ENCODE measurements around the gene VPS4A.
A peak's percentile ranks its signal among the peaks of the same experiment; 100 is the strongest.
"Not testable (repeated sequence)": the region's sequence is repeated elsewhere in the genome, so short reads cannot be mapped to it uniquely, and the experiment has no call there.

VPS4A gene

DNA sequence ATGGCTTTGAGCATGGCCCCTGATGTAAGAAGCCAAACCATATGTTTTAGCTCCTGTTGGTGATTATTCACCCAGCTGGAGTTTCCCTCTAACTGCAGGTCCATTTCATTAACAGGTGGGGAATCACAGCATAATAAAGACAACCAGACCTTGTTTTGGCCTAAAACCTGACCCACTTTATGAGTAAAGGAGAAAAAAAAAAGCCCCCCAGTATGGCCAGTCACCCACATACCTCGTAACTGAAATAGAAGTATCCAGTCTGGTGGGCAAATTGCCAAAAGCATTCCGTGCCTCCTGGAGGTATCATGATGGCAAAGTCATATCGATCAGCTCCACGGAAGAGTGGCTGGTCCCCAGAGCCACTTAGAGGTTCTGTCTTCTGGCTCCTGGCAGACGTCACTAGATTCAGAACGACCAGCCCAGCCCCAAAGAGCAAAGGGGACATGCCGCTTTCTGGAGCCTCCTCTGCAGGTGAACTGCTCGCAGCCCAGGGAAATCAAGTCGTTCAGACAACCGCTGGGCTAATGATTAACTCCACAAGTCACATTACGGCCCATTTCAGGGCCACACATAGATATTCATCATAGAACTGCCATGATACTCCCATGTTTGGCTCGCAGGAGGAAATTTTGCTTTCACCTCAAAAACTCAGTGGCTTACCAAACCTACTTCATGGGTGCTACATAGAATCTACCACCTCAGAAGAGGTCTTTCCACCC, 40.3 kb downstream of the VPS4A start, which contains the start of gene TMED6:
TSS of gene TMED6 (minus strand) at position 478 of the 719 bp plus-strand sequence. CDS start at position 445, 33 bp downstream.
- Mint-ChIP-seq H3K4me3 (no peak within 1 kb of the TSS), H3K27ac (no peak within 1 kb of the TSS), H3K27me3 (no peaks in the 10 kb centered on the region), H3K36me3 (ENCODE audit: low read depth) (peaks cover 33% of the 10 kb centered on the region), H3K4me1 (no peaks in the 10 kb centered on the region), H3K9me3 (no peaks in the 10 kb centered on the region)
- ATAC-seq, result no peak
- DNase-seq, result no peak

DNA sequence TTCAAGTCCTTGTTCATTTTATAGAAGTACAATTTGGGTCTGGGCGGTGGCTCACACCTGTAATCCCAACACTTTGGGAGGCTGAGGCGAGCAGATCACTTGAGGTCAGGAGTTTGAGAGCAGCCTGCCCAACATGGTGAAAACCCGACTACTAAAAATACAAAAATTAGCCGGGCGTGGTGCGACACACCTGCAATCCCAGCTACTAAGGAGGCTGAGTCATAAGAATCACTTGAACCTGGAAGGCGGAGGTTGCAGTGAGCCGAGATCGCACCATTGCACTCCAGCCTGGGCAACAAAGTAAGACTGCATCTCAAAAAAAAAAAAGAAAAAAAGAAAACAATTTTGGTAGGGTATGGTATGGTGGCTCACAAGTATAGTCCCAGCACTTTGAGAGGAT, 48.9 kb downstream of the VPS4A start:
- not testable (repeated sequence) for H3K4me3 Mint-ChIP-seq, H3K4me1 Mint-ChIP-seq, DNase-seq, ATAC-seq, H3K27ac Mint-ChIP-seq, H3K9me3 Mint-ChIP-seq, H3K27me3 Mint-ChIP-seq
- peaks cover 39% of the 10 kb centered on the region for H3K36me3 Mint-ChIP-seq (ENCODE audit: low read depth)

DNA sequence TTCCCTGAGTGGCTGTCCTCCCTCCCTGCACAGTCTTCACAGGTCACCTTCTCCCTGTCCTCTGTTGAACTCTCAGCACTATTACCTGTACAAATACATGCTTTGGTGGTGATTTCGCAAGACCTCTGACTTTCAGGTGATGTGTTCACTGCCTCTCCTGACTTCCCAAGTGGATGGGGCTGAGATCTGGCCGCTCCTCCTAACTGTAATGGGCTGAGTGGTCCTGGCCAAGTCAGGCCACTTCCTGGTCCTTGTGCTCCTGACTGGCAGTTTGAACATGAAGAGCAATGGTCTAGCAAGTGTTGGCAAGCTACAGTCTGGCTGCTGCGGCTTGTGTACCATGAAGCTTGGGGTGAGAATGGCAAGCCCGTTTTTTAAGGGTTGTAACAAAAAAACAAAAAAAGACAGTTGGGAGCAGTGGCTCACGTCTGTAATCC, 52.1 kb downstream of the VPS4A start:
- Mint-ChIP-seq H3K36me3 (ENCODE audit: low read depth) (peaks cover 39% of the 10 kb centered on the region), H3K4me3 (no peak overlapping the region), H3K9me3 (no peaks in the 10 kb centered on the region), H3K27ac (no peak overlapping the region), H3K4me1 (peaks cover 15% of the 10 kb centered on the region), H3K27me3 (no peaks in the 10 kb centered on the region)
- DNase-seq (no peak), ATAC-seq (no peak)

DNA sequence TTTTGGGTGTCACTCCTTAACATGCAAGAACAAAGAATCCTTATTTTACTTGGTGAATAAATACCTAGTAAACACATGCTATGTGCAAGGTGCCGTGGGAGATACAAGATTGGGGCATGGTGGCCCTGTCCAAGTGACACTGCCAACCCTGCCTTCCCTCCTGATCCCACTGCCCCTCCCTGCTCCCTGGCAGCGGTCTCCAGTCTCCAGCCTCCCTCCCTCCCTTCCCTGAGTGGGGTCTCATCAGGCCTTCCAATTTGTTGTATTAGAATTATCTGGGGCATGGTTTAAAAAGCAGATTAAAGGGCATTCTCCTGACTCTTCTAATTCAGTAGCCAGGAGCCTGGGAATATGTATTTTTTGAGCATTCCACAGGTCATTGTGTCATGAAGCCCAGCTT, 52.9 kb downstream of the VPS4A start:
- no peak overlapping the region for H3K27ac Mint-ChIP-seq

DNA sequence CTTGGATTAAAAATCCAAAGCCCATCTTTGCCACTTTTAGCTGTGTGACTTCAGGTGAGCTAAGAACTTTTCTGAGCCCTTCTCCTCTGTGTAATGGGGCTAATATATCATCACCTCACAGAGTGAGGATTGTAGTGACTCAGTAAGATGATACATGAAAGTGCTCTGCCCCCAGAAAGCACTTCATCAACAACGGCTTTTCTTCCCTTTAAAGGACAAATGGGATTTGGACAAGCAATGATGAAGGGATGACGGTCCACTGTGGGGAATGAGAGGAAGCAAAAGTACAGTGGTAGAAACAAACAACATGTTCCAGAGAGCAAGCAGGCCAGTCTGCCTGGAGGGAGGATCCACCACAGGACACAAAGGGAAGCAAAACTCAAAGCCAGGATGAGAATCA, 54.8 kb downstream of the VPS4A start:
- no peak for ATAC-seq
- Mint-ChIP-seq H3K36me3 (ENCODE audit: low read depth) (peaks cover 56% of the 10 kb centered on the region), H3K4me3 (no peak overlapping the region), H3K27me3 (no peaks in the 10 kb centered on the region), H3K27ac (peak overlapping the region; percentile 66), H3K9me3 (no peaks in the 10 kb centered on the region), H3K4me1 (peaks cover 17% of the 10 kb centered on the region)
- DNase-seq, result no peak

More for the DNA sequence above, 52.9 kb downstream of the VPS4A start:
- Mint-ChIP-seq H3K9me3 (no peaks in the 10 kb centered on the region), H3K27me3 (no peaks in the 10 kb centered on the region), H3K4me3 (no peak overlapping the region), H3K4me1 (peaks cover 15% of the 10 kb centered on the region), H3K36me3 (ENCODE audit: low read depth) (peaks cover 45% of the 10 kb centered on the region)
- ATAC-seq (no peak), DNase-seq (no peak)

DNA sequence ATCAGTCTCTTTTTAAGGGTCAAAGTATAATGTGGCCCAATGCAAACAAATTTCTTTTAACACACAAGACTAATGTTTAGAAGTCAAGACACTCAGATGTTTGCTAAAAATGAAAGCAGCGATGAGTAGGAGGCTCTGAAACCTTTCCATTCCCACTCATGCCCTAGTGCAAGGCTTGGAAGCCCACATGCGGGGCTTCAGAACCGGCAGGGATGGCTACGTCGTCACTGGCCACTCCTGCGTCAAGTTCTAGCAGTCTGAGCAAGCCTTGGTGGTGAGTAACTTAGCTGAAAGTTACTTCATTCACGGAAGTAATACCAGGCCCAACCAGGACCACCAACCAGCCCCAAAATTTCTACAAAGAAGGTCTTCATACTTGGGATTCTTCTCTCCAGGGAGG, 55.3 kb downstream of the VPS4A start:
- Mint-ChIP-seq H3K4me1 (peaks cover 17% of the 10 kb centered on the region), H3K4me3 (no peak overlapping the region), H3K27me3 (no peaks in the 10 kb centered on the region), H3K9me3 (no peaks in the 10 kb centered on the region), H3K36me3 (ENCODE audit: low read depth) (peaks cover 54% of the 10 kb centered on the region), H3K27ac (peak overlapping the region; percentile 37)
- ATAC-seq (no peak), DNase-seq (no peak)

DNA sequence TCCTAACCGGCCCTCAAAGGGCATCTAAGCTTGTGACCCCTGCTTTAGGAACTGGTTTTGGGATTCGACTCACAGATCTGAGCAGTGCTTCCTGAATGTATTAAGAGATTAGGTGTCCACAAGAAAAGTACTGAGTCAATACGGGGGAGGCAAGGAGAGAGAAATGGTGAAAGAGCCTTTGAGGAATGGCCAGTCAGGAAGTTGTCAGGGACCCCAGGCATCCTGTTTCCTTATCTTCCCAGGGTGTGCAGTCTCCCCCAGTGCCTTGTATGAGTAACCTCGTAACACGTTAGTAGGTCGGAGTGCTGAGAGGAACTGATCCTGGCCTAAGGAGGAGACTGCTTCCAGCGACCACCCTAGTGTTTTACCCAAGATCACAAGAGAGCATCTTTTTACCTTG, 56.8 kb downstream of the VPS4A start:
- no peak for ATAC-seq
- Mint-ChIP-seq H3K9me3 (no peaks in the 10 kb centered on the region), H3K36me3 (ENCODE audit: low read depth) (peaks cover 55% of the 10 kb centered on the region), H3K27ac (no peak overlapping the region), H3K4me3 (no peak overlapping the region), H3K27me3 (no peaks in the 10 kb centered on the region), H3K4me1 (peaks cover 27% of the 10 kb centered on the region)
- DNase-seq, result no peak

DNA sequence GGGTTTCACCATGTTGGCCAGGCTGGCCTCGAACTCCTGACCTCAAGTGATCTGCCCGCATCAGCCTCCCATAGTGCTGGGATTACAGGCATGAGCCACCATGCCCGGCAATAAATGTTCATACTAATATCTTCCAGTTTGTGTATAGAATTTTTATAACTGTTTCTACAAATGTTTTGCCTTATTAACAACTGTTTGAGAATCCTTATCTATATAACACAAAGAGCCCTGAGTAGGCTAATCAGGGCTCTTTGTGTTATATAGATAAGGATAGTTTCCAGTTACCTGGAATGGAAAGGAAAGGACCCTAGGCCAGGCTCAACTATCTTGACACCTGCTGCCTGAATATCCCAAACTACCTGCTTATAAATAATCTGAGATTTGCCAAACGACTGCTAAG, 57.7 kb downstream of the VPS4A start:
- peaks cover 55% of the 10 kb centered on the region for H3K36me3 Mint-ChIP-seq (ENCODE audit: low read depth)
- no peak for DNase-seq
- peaks cover 28% of the 10 kb centered on the region for H3K4me1 Mint-ChIP-seq
- H3K9me3 Mint-ChIP-seq, result no peaks in the 10 kb centered on the region
- H3K27me3 Mint-ChIP-seq, result no peaks in the 10 kb centered on the region
- ATAC-seq, result no peak
- H3K27ac Mint-ChIP-seq, result no peak overlapping the region
- no peak overlapping the region for H3K4me3 Mint-ChIP-seq

DNA sequence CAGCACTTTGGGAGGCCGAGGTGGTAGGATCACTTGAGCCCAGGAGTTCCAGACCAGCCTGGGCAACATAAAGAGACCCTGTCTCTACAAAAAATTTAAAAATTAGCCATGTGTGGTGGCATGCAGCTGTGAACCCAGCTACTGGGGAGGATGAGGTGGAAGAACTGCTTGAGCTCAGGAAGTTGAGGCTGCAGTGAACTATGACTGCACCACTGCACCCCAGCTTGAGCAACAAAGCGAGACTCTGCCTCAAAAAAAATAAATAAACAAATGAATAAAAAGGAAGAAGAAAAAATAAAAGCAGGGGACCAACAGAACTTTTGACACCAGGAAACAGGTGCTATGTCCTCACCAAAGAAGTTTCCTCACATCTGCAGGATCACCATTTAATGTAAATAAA, 60.4 kb downstream of the VPS4A start:
- no peak for ATAC-seq
- Mint-ChIP-seq H3K27ac (no peak overlapping the region), H3K27me3 (no peaks in the 10 kb centered on the region), H3K4me1 (peaks cover 22% of the 10 kb centered on the region), H3K9me3 (no peaks in the 10 kb centered on the region), H3K36me3 (ENCODE audit: low read depth) (peaks cover 43% of the 10 kb centered on the region), H3K4me3 (no peak overlapping the region)
- DNase-seq, result no peak

DNA sequence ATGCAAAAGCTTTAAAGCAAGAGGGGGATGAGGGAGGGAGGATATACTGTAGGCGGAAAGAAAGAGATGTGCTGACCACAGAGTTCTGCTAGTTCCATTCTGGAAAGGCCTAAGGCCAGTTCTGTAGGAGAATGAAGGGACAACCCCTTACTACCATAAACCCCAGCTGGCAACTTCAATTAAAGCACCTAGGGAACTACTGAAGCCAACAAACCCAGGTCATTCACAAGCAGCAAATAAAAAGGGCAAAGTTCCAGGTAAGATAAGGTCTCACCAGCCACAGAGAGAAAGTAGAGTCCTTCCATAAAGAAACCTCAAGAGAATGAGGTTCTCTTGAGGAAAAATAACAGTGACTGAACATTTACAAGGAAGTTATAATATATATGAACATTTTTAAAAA, 61.9 kb downstream of the VPS4A start:
- no peak overlapping the region for H3K4me3 Mint-ChIP-seq
- no peaks in the 10 kb centered on the region for H3K27me3 Mint-ChIP-seq
- H3K4me1 Mint-ChIP-seq, result peaks cover 18% of the 10 kb centered on the region
- peak overlapping the region; percentile 60 for H3K27ac Mint-ChIP-seq
- no peaks in the 10 kb centered on the region for H3K9me3 Mint-ChIP-seq
- peaks cover 44% of the 10 kb centered on the region for H3K36me3 Mint-ChIP-seq (ENCODE audit: low read depth)
- DNase-seq, result no peak
- ATAC-seq, result no peak

Measured in activated naive CD8-positive, alpha-beta T cell treated with anti-CD3 and anti-CD28 coated beads, Interleukin-2, amount 50 U/mL, for 24 hours (primary cell).